HEK293 (cell line): ENCODE data around the gene PCDHGB2.
"Not testable (repeated sequence)": the region's sequence is repeated elsewhere in the genome, so short reads cannot be mapped to it uniquely, and the experiment has no call there.

Experiments
- CTCF ChIA-PET: fragments of 350-600 bp; formaldehyde crosslinking; extraction: SDS; loops from one replicate; lab custom pipeline; 2021; ENCODE audit warnings: antibody characterized with exemption; lab: Yijun Ruan, JAX
- POLR2A ChIA-PET: fragments of 300-600 bp; formaldehyde crosslinking; extraction: SDS; loops from one replicate; lab custom pipeline; 2020; ENCODE audit warnings: antibody characterized with exemption, inconsistent platforms; lab: Yijun Ruan, JAX
- H3K27ac ChIP-seq: fragments of 200-500 bp; sonication (Bioruptor generic); 2 replicates; pipeline ENCODE4 v1.5.1; 2014; ENCODE audit warnings: low read depth, low read length, control low read depth, inconsistent platforms; ENCODE audit errors: extremely low read depth
- H3K36me3 ChIP-seq, 2 experiments: fragments of 200-500 bp in 1 of 2; sonication (Bioruptor generic) in 1 of 2; 1 replicate in 1 of 2; 2 replicates in 1 of 2; pipeline ENCODE4 v1.5.1; 2014 to 2017; ENCODE audit warnings: inconsistent platforms in 2 of 2, low read length in 2 of 2; ENCODE audit not compliant: control insufficient read depth in 2 of 2, insufficient read depth in 1 of 2
- H3K4me1 ChIP-seq: fragments of 200-500 bp; sonication (Bioruptor generic); 2 replicates; pipeline ENCODE4 v1.5.1; 2014; ENCODE audit warnings: mild to moderate bottlenecking, low read length, inconsistent platforms; ENCODE audit not compliant: control insufficient read depth, insufficient read depth
- H3K4me3 ChIP-seq: 2 replicates; pipeline ENCODE4 v1.5.1; 2011; ENCODE audit warnings: low read depth, mild to moderate bottlenecking, control low read depth, low read length, moderate library complexity
- H3K9me3 ChIP-seq: fragments of 200-500 bp; sonication (Bioruptor generic); 2 replicates; pipeline ENCODE4 v1.5.1; 2014; ENCODE audit warnings: low read depth, low read length, inconsistent platforms; ENCODE audit not compliant: control insufficient read depth, insufficient read depth
- GLI4 ChIP-seq: fragments of 450-650 bp; formaldehyde crosslinking; IDR thresholded peaks from 2 replicates; pipeline ENCODE4 v1.5.1; 2016; ENCODE audit warnings: missing biosample characterization, missing genetic modification characterization
- ZBTB21 ChIP-seq: fragments of 450-650 bp; formaldehyde crosslinking; IDR thresholded peaks from 2 replicates; pipeline ENCODE4 v1.5.1; 2017; ENCODE audit warnings: missing biosample characterization, missing genetic modification characterization
- ZBTB8A ChIP-seq: fragments of 450-650 bp; formaldehyde crosslinking; IDR thresholded peaks from 2 replicates; pipeline ENCODE4 v1.5.1; 2016; ENCODE audit warnings: missing biosample characterization, missing genetic modification characterization
- ZFP37 ChIP-seq: fragments of 450-650 bp; formaldehyde crosslinking; IDR thresholded peaks from 2 replicates; pipeline ENCODE4 v1.5.1; 2016; ENCODE audit warnings: missing biosample characterization, missing genetic modification characterization
- ZNF24 ChIP-seq: fragments of 450-650 bp; formaldehyde crosslinking; IDR thresholded peaks from 2 replicates; pipeline ENCODE4 v1.5.1; 2016; ENCODE audit warnings: missing biosample characterization, missing genetic modification characterization
- ZNF354C ChIP-seq: fragments of 450-650 bp; formaldehyde crosslinking; IDR thresholded peaks from 2 replicates; pipeline ENCODE4 v1.5.1; 2016; ENCODE audit warnings: missing biosample characterization, missing genetic modification characterization, low read depth, borderline replicate concordance
- ZNF624 ChIP-seq: fragments of 450-650 bp; formaldehyde crosslinking; IDR thresholded peaks from 2 replicates; pipeline ENCODE4 v1.5.1; 2017; ENCODE audit warnings: missing biosample characterization, missing genetic modification characterization
- ZNF654 ChIP-seq: fragments of 450-650 bp; formaldehyde crosslinking; IDR thresholded peaks from 2 replicates; pipeline ENCODE4 v1.5.1; 2016; ENCODE audit warnings: low read depth, missing biosample characterization, missing genetic modification characterization
- ZNF664 ChIP-seq: fragments of 450-650 bp; formaldehyde crosslinking; IDR thresholded peaks from 2 replicates; pipeline ENCODE4 v1.5.1; 2016; ENCODE audit warnings: missing biosample characterization, missing genetic modification characterization
- ZNF76 ChIP-seq: fragments of 450-650 bp; formaldehyde crosslinking; IDR thresholded peaks from 2 replicates; pipeline ENCODE4; 2016; ENCODE audit warnings: low read depth, missing biosample characterization, missing genetic modification characterization, borderline replicate concordance
- ZNF785 ChIP-seq: fragments of 450-650 bp; formaldehyde crosslinking; IDR thresholded peaks from 2 replicates; pipeline ENCODE4 v1.5.1; 2016; ENCODE audit warnings: missing biosample characterization, missing genetic modification characterization
- ZNF830 ChIP-seq: fragments of 450-650 bp; IDR thresholded peaks from 2 replicates; pipeline ENCODE4 v1.5.0; 2018; ENCODE audit warnings: missing biosample characterization, missing genetic modification characterization, low read depth, mild to moderate bottlenecking, moderate library complexity
- TF ChIP-seq, protein P1 (sequence below): fragments of 450-650 bp; IDR thresholded peaks from 2 replicates; pipeline ENCODE4 v1.5.1; 2018; ENCODE audit warnings: missing biosample characterization, missing genetic modification characterization
- TF ChIP-seq, protein P2 (sequence below): fragments of 450-650 bp; formaldehyde crosslinking; IDR thresholded peaks from 2 replicates; pipeline ENCODE4 v1.5.1; 2016; ENCODE audit warnings: missing biosample characterization, missing genetic modification characterization

PCDHGB2 gene

DNA sequence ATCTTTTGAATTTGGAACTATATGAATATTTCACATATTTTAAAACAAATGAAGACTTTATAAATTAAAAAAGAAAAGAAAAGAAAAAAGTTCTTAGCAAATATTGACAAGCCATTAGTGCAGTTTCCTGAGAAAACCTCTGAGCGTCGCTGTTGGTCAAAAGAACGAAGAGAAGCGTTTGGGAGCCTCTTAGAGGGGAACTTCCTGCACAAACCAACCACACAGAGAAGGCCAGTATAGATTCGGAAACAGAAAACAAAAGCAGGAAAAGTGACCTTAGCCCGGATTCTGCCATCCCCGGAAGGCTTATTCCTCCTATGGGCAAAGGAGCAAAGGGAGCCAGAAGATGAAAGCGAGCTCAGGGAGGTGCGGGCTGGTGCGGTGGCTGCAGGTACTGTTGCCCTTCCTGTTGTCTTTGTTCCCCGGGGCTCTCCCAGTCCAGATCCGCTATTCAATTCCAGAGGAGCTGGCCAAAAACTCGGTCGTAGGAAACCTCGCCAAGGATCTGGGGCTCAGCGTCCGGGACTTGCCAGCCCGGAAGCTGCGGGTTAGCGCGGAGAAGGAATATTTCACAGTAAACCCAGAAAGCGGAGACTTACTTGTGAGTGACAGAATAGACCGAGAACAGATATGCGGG lies at the start of gene PCDHGB2:
PCDHGB2 (plus strand) TSS at position 205 of the 637 bp plus-strand sequence; CDS start at position 347, 142 bp downstream.
- Histone ChIP-seq H3K4me3 (no peak within 1 kb of the TSS), H3K27ac (no peak within 1 kb of the TSS), H3K4me1 (no peaks in the 10 kb centered on the region), H3K9me3 (peaks cover 3% of the 10 kb centered on the region; the same call in 1 of the 2 replicates), H3K36me3 (no peaks in the 10 kb centered on the region)
- CTCF ChIA-PET: interaction anchor here (0.6 to 2.6 kb wide), 5 partner anchors 10 to 828 kb away, joined by 3 to 12 read pairs (median 5); partner anchors contain the start of gene PCDHGB1
- TF ChIP-seq ZNF785 (tag by site-specific recombination) (no peak), ZNF654 (tag by site-specific recombination) (peak; percentile 53)
- POLR2A ChIA-PET: no interaction called here

DNA sequence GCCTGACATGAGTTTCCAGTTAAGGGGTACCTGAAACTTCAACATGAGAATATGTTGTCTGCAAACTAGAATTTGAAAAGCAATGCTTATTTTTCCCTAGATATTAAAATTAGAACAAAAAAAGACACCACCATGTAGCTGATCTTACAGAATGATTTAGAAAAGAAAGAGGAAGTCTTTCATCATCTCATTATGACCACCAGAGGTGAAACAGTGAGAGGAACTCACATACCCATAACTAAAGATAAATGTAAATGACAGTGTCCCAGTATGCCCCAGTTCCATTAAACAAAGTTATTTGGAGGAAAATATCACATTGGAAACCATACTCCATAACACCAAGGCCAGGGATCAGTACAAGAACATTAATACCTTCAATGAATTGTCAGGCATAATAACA lies 46.1 kb upstream of the PCDHGB2 start:
- TF ChIP-seq ZNF24 (tag by site-specific recombination) (no peak), ZFP37 (tag by site-specific recombination) (no peak), ZNF664 (tag by site-specific recombination) (no peak), ZNF76 (tag by site-specific recombination) (no peak), ZBTB21 (no peak), ZNF624 (tag by site-specific recombination) (no peak), GLI4 (no peak), ZNF830 (no peak), ZBTB8A (tag by site-specific recombination) (no peak), ZNF354C (tag by site-specific recombination) (no peak)
- TF ChIP-seq, protein P1, sequence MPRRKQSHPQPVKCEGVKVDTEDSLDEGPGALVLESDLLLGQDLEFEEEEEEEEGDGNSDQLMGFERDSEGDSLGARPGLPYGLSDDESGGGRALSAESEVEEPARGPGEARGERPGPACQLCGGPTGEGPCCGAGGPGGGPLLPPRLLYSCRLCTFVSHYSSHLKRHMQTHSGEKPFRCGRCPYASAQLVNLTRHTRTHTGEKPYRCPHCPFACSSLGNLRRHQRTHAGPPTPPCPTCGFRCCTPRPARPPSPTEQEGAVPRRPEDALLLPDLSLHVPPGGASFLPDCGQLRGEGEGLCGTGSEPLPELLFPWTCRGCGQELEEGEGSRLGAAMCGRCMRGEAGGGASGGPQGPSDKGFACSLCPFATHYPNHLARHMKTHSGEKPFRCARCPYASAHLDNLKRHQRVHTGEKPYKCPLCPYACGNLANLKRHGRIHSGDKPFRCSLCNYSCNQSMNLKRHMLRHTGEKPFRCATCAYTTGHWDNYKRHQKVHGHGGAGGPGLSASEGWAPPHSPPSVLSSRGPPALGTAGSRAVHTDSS (tag by site-specific recombination): no peak
- TF ChIP-seq, protein P2, sequence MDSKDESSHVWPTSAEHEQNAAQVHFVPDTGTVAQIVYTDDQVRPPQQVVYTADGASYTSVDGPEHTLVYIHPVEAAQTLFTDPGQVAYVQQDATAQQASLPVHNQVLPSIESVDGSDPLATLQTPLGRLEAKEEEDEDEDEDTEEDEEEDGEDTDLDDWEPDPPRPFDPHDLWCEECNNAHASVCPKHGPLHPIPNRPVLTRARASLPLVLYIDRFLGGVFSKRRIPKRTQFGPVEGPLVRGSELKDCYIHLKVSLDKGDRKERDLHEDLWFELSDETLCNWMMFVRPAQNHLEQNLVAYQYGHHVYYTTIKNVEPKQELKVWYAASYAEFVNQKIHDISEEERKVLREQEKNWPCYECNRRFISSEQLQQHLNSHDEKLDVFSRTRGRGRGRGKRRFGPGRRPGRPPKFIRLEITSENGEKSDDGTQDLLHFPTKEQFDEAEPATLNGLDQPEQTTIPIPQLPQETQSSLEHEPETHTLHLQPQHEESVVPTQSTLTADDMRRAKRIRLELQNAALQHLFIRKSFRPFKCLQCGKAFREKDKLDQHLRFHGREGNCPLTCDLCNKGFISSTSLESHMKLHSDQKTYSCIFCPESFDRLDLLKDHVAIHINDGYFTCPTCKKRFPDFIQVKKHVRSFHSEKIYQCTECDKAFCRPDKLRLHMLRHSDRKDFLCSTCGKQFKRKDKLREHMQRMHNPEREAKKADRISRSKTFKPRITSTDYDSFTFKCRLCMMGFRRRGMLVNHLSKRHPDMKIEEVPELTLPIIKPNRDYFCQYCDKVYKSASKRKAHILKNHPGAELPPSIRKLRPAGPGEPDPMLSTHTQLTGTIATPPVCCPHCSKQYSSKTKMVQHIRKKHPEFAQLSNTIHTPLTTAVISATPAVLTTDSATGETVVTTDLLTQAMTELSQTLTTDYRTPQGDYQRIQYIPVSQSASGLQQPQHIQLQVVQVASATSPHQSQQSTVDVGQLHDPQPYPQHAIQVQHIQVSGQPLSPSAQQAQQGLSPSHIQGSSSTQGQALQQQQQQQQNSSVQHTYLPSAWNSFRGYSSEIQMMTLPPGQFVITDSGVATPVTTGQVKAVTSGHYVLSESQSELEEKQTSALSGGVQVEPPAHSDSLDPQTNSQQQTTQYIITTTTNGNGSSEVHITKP (tag by site-specific recombination): no peak
- H3K4me1 ChIP-seq: no peaks in the 10 kb centered on the region
- POLR2A ChIA-PET: no interaction called here
- H3K9me3 ChIP-seq: no peaks in the 10 kb centered on the region
- peaks cover 4 to 9% of the 10 kb centered on the region in 2 experiments; a peak in 2 of 3 replicates for H3K36me3 ChIP-seq
- H3K27ac ChIP-seq: no peak overlapping the region
- CTCF ChIA-PET: no interaction called here
- H3K4me3 ChIP-seq: no peak overlapping the region

DNA sequence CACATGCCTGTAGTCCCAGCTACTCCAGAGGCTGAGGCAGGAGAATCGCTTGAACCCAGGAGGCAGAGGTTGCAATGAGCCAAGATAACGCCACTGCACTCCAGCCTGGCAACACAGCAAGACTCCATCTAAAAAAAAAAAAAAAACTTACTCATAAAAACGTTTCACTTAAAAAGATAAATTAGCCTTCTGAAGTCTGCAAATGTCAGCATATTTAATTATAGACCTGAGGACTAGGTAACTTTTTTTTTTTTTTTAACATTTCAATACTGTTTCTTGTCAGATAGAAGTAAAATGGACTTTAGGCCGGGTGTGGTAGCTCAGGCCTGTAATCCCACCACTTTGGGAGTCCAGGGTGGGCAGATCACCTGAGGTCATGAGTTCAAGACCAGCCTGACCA lies 42.8 kb upstream of the PCDHGB2 start:
- H3K4me3 ChIP-seq: not testable (repeated sequence)

More for the DNA sequence above, 42.8 kb upstream of the PCDHGB2 start:
- H3K4me1 ChIP-seq, H3K9me3 ChIP-seq, H3K27ac ChIP-seq: not testable (repeated sequence)
- H3K36me3 ChIP-seq: peaks cover 4 to 21% of the 10 kb centered on the region in 2 experiments; a peak in 2 of 3 replicates
- POLR2A ChIA-PET: interaction anchor here (0.5 kb wide), 1 partner anchor 264 kb away, joined by 3 read pairs; no protein-coding TSS in a partner anchor
- CTCF ChIA-PET: interaction anchor here (0.7 to 1.5 kb wide), 3 partner anchors 14 to 1132 kb away, joined by 4 to 5 read pairs (median 4); partner anchors contain the start of genes PCDHGA1 and PCDHGB1
